NCI-H146 treated with DMSO at 0.1 percent for 48 hours (cell line): ENCODE results near the gene FBLN1.

Experiments
- DNase-seq: peaks from one replicate; lab custom pipeline; 2025; ENCODE audit not compliant: unreplicated experiment; lab: John Stamatoyannopoulos, UW

The FBLN1 gene

GRCh38 chr22:45564349-45565030, 61.8 kb downstream of the FBLN1 start:
- no peak for DNase-seq

DNA sequence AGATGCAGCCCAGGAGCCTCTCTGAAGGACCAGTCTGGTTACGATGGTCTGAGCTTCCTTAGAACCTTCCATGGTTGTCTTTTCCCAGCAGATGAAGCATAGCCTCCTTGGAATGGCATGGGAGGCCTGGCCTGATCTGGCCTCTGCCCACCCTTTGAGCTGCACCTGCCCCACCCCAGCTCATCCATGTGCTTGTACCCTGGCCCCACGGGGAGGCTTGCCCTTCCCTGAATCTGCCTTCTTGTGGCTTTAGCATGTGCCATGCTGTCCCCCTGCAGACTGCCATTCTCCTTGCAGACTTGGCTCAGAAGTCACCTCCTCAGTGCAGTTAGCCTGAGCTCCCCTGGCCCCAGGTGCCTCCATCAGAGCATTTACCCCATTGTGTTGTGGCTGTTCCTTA, 62.5 kb downstream of the FBLN1 start:
- no peak for DNase-seq

GRCh38 chr22:45565973-45566372, 63.3 kb downstream of the FBLN1 start:
- DNase-seq = no peak

- DNase-seq = no peak
These were observed 65.5 kb downstream of the FBLN1 start for GRCh38 chr22:45568213-45568612.

DNA sequence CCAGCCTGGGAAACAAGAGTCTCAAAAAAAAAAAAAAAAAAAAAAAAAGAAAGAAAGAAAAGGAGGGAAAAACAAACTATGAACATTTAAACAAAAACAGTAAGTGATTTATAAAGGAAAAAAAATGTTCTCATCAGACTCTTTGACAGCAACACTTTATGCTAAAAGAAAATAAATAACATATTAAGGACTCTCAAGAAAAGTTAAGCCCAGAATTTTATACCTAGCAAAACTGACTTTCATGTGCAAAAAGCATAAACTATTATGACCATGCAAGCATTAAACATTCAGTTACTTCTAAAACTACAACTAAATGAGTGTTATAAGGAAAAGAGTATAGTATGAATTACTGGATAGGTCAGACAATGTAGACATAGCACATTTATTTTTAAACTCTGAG, 68.4 kb downstream of the FBLN1 start:
- DNase-seq = no peak

DNA sequence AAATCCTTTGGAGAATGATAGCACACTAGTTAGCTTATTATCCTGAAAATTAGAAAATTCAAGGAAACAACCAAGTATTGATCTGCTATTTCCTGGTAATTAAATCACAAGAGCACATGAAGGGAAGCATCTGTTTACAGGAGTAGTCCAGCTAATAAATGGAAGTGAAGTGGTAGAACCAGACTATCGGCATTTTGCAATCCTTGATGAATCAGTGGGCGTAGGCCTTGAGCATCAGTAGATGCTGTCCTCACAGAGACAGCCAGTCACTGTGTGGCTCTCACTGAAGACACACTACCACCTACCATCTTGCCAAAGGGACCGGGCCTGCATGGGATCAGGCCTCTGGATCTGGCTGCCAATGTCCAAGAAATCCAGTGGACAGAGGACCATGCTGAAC, 69.8 kb downstream of the FBLN1 start:
- no peak for DNase-seq

- DNase-seq = no peak
These were observed 71.5 kb downstream of the FBLN1 start for GRCh38 chr22:45574069-45574703.

DNA sequence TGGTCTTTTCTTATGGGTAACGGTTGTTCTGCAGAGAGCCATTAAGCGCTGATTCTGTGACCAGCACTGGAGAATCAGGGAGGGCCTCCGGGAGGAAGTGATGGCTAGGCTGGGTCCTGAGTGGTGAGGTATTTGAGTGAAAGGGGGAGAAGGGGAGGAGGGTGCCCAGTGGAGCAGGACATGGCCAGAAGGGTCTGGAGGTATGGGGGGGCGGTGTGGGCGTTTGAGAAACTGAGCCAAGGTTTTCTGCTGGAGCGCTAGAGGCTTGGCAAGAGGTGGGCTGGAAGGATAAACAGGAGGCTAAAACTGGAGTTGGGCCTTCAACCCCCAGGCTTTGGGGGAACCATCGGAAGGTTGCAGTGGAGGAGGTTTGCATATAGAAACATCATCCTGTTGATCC, 72.5 kb downstream of the FBLN1 start:
- DNase-seq = no peak

DNA sequence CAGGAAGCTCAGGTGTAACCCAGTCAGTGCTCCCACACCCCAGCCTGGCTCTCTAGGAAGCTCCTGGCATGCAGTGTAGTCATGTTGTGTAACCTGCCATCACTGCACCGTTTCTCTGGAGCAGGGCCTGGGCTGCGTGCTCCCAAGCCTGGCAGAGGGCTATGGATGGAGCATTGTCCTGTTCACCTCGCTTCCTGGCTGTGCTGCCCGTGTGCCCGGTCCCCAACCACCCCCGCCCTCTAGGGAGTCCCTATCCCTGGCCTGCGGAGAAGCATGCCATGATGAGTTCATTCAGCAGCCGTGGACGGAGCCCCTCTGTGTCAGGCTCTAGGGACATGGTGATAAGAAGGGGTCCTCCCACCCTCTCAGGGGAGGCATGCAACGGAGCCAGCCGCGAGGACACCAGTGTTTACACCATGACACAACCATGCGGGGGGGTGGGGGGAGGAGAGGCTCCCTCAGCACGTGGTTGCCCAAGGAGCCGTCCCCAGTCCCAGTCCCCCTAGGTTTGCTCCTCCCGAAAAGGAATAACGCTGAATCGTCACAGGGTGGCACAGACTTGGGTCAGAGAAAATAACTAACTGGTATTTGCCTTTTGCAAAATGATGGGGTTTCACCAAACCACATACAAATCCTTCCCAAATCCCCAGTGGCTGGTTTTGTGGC, 73.1 kb downstream of the FBLN1 start:
- DNase-seq = no peak

- DNase-seq = no peak
These were observed 73.6 kb downstream of the FBLN1 start for GRCh38 chr22:45576273-45576625.

GRCh38 chr22:45576730-45577464, 74.2 kb downstream of the FBLN1 start:
- no peak for DNase-seq

- DNase-seq = peak; percentile 5
These were observed 75.3 kb downstream of the FBLN1 start for GRCh38 chr22:45577746-45578523.

DNA sequence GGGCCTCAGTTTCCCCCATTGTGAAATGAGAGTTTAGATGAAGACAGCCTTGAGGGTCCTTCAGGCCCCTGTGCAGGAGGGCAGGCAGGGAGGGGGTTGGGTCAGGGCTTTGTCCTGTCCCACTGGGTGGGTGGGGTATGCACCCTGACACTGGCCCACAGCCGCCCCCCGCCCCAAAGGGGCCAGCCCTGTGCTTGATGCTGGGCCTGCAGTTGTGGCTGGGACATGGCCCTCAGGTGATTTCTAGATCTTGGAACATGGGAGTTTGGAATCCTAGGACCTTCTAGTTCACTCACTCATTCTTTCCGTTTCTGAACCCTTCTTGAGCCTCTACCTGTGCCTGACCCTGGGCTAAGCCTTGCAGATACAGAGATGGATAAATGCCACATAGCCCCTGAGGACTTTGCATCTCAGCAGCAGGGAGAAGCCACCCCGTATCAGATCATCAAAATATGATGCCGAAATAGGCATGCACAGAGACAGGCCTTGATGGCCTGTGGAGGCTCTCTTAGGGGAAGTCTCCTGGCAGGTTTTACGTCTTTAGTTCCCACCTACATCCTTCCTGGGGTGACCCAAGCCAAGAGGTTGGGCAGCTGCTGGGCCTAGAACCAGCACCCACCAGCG, 76.0 kb downstream of the FBLN1 start:
- no peak for DNase-seq

DNA sequence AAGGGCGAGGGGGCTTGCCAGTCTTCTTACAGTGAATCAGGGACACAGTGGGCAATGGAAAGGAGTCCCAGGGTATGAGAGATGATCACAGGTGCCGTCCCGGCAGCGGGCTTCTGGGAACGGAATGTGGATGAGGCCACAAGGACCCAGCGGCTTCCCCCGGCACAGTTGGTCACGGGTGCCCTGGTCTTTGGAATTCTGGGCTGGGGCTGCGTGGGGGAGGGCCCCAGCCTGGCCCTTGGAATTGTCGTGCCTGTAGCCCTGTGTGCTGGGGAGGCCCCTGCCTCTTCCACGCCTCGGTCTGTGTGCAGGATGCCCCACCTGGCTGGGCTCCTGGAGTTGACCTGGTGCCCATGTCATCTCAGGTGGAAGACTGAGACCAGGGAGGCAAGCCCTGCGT, 76.6 kb downstream of the FBLN1 start:
- DNase-seq = no peak

GRCh38 chr22:45579806-45580725, 77.4 kb downstream of the FBLN1 start:
- DNase-seq = no peak

- DNase-seq = no peak
These were observed 78.2 kb downstream of the FBLN1 start for GRCh38 chr22:45580726-45581381.

- DNase-seq = no peak
These were observed 78.9 kb downstream of the FBLN1 start for GRCh38 chr22:45581549-45582080.

GRCh38 chr22:45582236-45582954, 79.7 kb downstream of the FBLN1 start:
- no peak for DNase-seq
